Activated CD8-positive, alpha-beta T cell treated with anti-CD3 and anti-CD28 coated beads, Interleukin-2, amount 10 ng/mL, durations not matched to agents 7 days and 5 days (primary cell): Measurements from ENCODE around the gene DIPK1B. TPM values are rescaled to one million over a fixed set of nuclear protein-coding genes. Genes with fewer than 3 reads are reported as not detected.
"Not testable (repeated sequence)": the region's sequence is repeated elsewhere in the genome, so short reads cannot be mapped to it uniquely, and the experiment has no call there.

Source experiments
- ATAC-seq: fragments of 150-1000 bp; cut with Tn5 transposase; one replicate; pipeline ENCODE4 v1.10.0; 2021; ENCODE audit warnings: moderate library complexity
- CTCF ChIA-PET: fragments of 350-600 bp; sonication (Branson Sonifier 250); formaldehyde crosslinking; loops from one replicate; lab custom pipeline; 2021; ENCODE audit warnings: antibody characterized with exemption; lab: Charles Lee
- POLR2A ChIA-PET: fragments of 350-600 bp; sonication (Branson Sonifier 250); formaldehyde crosslinking; loops from one replicate; lab custom pipeline; 2021; ENCODE audit warnings: antibody characterized with exemption; lab: Charles Lee
- DNase-seq: peaks from one replicate; pipeline ENCODE4 v3.0.0-alpha.2; 2020
- H3K27ac Mint-ChIP-seq: one replicate; pipeline ENCODE4 v1.8.0; 2021; ENCODE audit warnings: mild to moderate bottlenecking, mixed read lengths
- H3K27me3 Mint-ChIP-seq: one replicate; pipeline ENCODE4 v1.8.0; 2021; ENCODE audit warnings: low read depth, mixed read lengths
- H3K36me3 Mint-ChIP-seq: one replicate; pipeline ENCODE4 v1.8.0; 2021; ENCODE audit warnings: low read depth, mixed read lengths
- H3K4me1 Mint-ChIP-seq: one replicate; pipeline ENCODE4 v1.8.0; 2021; ENCODE audit warnings: low read depth, mixed read lengths
- H3K4me3 Mint-ChIP-seq: one replicate; pipeline ENCODE4 v1.8.0; 2021; ENCODE audit warnings: mild to moderate bottlenecking, mixed read lengths
- H3K9me3 Mint-ChIP-seq: one replicate; pipeline ENCODE4 v1.8.0; 2022; ENCODE audit warnings: mixed read lengths; ENCODE audit not compliant: insufficient read depth
- total RNA-seq, 2 experiments: library from RNA; stranded (reverse); gene quantifications; one replicate each; pipeline ENCODE4 v1.2.3, GENCODE V29; 2021

The DIPK1B gene
- total RNA-seq, 2 experiments from 2014 or later, result 0.16 TPM; not detected in 1

GRCh38 chr9:136707011-136707410 is 5.4 kb upstream of the DIPK1B start:
- Mint-ChIP-seq H3K4me3 (no peak overlapping the region), H3K9me3 (no peaks in the 10 kb centered on the region), H3K27ac (no peak overlapping the region), H3K4me1 (peaks cover 10% of the 10 kb centered on the region), H3K27me3 (peaks cover 34% of the 10 kb centered on the region), H3K36me3 (no peaks in the 10 kb centered on the region)
- POLR2A ChIA-PET, result interaction anchor here (0.8 kb wide), 1 partner anchor 20 kb away, joined by 3 read pairs; no protein-coding TSS in a partner anchor
- no peak for DNase-seq
- no peak for ATAC-seq
- CTCF ChIA-PET, result interaction anchor here (1.3 kb wide), 1 partner anchor 20 kb away, joined by 4 read pairs; no protein-coding TSS in a partner anchor

- H3K9me3 Mint-ChIP-seq, result no peaks in the 10 kb centered on the region
- POLR2A ChIA-PET, result interaction anchor here (0.8 kb wide), 1 partner anchor 19 kb away, joined by 3 read pairs; no protein-coding TSS in a partner anchor
- H3K36me3 Mint-ChIP-seq, result no peaks in the 10 kb centered on the region
- no peak for ATAC-seq
- H3K4me3 Mint-ChIP-seq, result no peak overlapping the region
- DNase-seq, result no peak
- no peak overlapping the region for H3K27ac Mint-ChIP-seq
- peaks cover 8% of the 10 kb centered on the region for H3K4me1 Mint-ChIP-seq
- CTCF ChIA-PET, result interaction anchor here (0.7 to 1.6 kb wide), 3 partner anchors 19 to 35 kb away, joined by 3 to 8 read pairs (median 4); no protein-coding TSS in a partner anchor
- peaks cover 31% of the 10 kb centered on the region for H3K27me3 Mint-ChIP-seq
Measured at GRCh38 chr9:136707849-136708517, 4.4 kb upstream of the DIPK1B start.

GRCh38 chr9:136709454-136710109 is 2.8 kb upstream of the DIPK1B start:
- H3K27ac Mint-ChIP-seq, result no peak overlapping the region
- H3K4me1 Mint-ChIP-seq, result peaks cover 4% of the 10 kb centered on the region
- no peak for DNase-seq
- POLR2A ChIA-PET, result interaction anchor here (0.6 to 0.9 kb wide), 2 partner anchors 17 to 246 kb away, joined by 3 to 4 read pairs; no protein-coding TSS in a partner anchor
- H3K9me3 Mint-ChIP-seq, result no peaks in the 10 kb centered on the region
- peaks cover 44% of the 10 kb centered on the region for H3K27me3 Mint-ChIP-seq
- no peaks in the 10 kb centered on the region for H3K36me3 Mint-ChIP-seq
- H3K4me3 Mint-ChIP-seq, result no peak overlapping the region
- no peak for ATAC-seq
- CTCF ChIA-PET, result no interaction called here

DNA sequence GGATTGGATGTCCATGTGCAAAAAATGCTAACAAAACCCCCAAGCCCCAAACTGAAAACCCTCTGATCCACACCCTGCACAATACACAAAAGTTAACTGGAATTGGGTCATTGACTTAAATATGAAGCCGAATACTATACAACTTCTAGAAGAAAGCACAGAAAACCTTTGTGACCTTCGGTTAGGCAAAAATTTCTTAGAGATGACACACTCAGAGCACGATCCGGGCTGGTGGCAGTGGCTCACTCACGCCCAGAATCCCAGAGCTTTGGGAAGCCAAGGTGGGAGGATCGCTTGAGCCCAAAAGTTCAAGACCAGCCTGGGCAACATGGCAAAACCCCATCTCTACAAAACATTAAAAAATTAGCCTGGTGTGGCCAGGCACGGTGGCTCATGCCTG is 1.8 kb upstream of the DIPK1B start:
- peaks cover 38% of the 10 kb centered on the region for H3K27me3 Mint-ChIP-seq
- H3K4me3 Mint-ChIP-seq, result no peak overlapping the region
- no peak for DNase-seq
- ChIA-PET CTCF (no interaction called here), POLR2A (no interaction called here)
- ATAC-seq, result no peak
- H3K4me1 Mint-ChIP-seq, result peaks cover 4% of the 10 kb centered on the region
- H3K9me3 Mint-ChIP-seq, result no peaks in the 10 kb centered on the region
- no peak overlapping the region for H3K27ac Mint-ChIP-seq
- no peaks in the 10 kb centered on the region for H3K36me3 Mint-ChIP-seq

DNA sequence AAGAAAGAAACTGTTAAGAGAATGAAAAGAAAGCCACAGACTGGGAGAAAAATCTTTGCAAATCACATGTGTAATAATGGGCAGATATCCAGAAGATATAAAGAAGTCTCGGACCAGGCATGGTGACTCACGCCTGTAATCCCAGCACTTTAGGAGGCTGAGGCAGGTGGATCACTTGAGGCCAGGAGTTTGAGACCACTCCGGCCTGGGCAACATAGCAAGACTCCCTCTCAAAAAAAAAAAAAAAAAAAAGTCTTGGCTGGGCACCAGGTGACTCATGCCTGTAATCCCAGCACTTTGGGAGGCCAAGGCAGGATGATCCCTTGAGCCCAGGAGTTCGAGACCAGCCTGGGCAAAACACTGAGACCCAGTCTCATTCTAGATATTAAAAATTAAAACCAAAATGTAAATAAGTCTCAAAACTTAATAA is 1.1 kb upstream of the DIPK1B start:
- H3K27me3 Mint-ChIP-seq, result peaks cover 34% of the 10 kb centered on the region
- H3K27ac Mint-ChIP-seq, POLR2A ChIA-PET, H3K9me3 Mint-ChIP-seq, H3K36me3 Mint-ChIP-seq, DNase-seq, ATAC-seq, H3K4me1 Mint-ChIP-seq, H3K4me3 Mint-ChIP-seq: not testable (repeated sequence)
- CTCF ChIA-PET, result interaction anchor here (1.0 kb wide), 1 partner anchor 9 kb away, joined by 3 read pairs; no protein-coding TSS in a partner anchor

DNA sequence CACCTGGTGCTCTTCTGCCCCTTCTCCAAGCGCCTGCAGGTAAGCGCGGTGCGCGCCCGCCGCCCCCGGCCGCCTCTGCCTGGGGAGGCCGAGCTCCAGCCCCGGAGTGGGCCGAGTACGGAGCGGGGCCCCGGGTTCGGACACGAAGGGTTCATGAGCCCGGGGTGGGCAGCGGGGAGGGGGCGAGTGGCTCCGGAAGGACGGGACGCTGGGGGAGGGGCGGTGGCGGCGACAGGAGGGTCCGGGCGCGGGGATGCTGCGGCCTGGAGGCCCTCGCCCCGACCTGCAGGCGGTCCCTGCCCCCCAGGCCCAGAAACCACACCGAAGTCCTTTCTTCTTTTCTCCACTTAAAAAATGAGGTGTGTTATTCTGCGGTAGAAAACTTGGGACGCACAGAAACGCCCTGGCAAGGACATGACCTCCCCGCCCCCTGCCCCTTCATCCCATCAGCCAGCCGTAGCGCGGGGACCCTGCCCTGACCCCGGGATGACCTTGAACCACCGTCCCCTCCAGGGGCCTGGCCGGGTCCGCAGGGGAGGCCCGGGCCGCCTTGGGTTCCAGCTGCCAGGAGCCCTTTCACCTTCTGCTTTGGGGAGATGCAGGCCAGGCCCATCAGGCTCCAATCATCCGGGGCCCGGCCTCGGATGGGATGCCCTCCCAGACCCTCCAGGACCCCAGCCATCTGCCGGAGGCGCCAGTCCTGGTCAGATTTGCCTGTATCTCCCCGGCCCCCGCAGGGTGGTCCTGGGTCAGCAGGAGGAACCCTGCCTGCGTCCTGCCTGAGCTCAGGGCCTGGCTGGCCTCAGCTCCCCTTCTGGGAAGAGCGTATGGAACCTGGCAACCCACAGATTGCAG is 545 bp downstream of the DIPK1B start:
- no peaks in the 10 kb centered on the region for H3K9me3 Mint-ChIP-seq
- H3K27ac Mint-ChIP-seq, result no peak overlapping the region
- ATAC-seq, result no peak
- H3K27me3 Mint-ChIP-seq, result peaks cover 29% of the 10 kb centered on the region
- no peak for DNase-seq
- POLR2A ChIA-PET, result interaction anchor here (0.7 to 7.5 kb wide), 2 partner anchors 14 to 323 kb away, joined by 3 to 53 read pairs; no protein-coding TSS in a partner anchor
- H3K4me3 Mint-ChIP-seq, result no peak overlapping the region
- CTCF ChIA-PET, result interaction anchor here (1.9 kb wide), 1 partner anchor 14 kb away, joined by 5 read pairs; no protein-coding TSS in a partner anchor
- H3K36me3 Mint-ChIP-seq, result no peaks in the 10 kb centered on the region
- H3K4me1 Mint-ChIP-seq, result peaks cover 4% of the 10 kb centered on the region

DNA sequence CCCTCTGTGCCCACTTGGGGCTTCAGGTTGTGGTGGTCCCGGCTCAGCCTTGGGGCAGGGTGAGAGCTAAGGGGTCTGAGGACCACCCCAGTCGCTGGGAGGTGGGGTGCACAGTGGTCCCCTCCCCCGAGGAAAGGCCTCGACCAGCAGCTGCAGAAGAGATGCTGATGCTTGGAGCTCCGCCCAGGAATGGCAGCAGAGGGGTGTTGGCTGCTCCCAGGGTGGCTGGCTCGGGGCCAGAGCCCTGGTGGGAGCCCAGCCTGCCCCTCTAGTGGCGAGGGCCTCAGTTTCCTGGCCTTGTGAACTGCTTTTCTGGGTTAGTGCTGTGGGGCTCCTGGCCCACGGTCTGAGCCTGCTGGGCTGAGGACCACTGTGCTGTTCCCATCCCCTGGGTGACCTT is 1.2 kb downstream of the DIPK1B start:
- Mint-ChIP-seq H3K36me3 (no peaks in the 10 kb centered on the region), H3K9me3 (no peaks in the 10 kb centered on the region), H3K27ac (no peak overlapping the region), H3K4me3 (no peak overlapping the region), H3K4me1 (peaks cover 6% of the 10 kb centered on the region), H3K27me3 (peaks cover 29% of the 10 kb centered on the region)
- DNase-seq (no peak), ATAC-seq (no peak)
- ChIA-PET POLR2A (interaction anchor here (0.7 to 7.5 kb wide), 3 partner anchors 9 to 322 kb away, joined by 3 to 53 read pairs (median 3); no protein-coding TSS in a partner anchor), CTCF (interaction anchor here (1.9 kb wide), 1 partner anchor 14 kb away, joined by 5 read pairs; no protein-coding TSS in a partner anchor)

- ChIA-PET POLR2A (interaction anchor here (0.6 to 7.5 kb wide), 3 partner anchors 8 to 549 kb away, joined by 3 to 53 read pairs (median 3); no protein-coding TSS in a partner anchor), CTCF (interaction anchor here (1.9 kb wide), 1 partner anchor 13 kb away, joined by 5 read pairs; no protein-coding TSS in a partner anchor)
- Mint-ChIP-seq H3K27ac (no peak overlapping the region), H3K27me3 (peaks cover 27% of the 10 kb centered on the region), H3K4me3 (no peak overlapping the region), H3K4me1 (peaks cover 11% of the 10 kb centered on the region), H3K9me3 (no peaks in the 10 kb centered on the region), H3K36me3 (no peaks in the 10 kb centered on the region)
- ATAC-seq (no peak), DNase-seq (no peak)
Measured at GRCh38 chr9:136714096-136714892, 1.9 kb downstream of the DIPK1B start.

DNA sequence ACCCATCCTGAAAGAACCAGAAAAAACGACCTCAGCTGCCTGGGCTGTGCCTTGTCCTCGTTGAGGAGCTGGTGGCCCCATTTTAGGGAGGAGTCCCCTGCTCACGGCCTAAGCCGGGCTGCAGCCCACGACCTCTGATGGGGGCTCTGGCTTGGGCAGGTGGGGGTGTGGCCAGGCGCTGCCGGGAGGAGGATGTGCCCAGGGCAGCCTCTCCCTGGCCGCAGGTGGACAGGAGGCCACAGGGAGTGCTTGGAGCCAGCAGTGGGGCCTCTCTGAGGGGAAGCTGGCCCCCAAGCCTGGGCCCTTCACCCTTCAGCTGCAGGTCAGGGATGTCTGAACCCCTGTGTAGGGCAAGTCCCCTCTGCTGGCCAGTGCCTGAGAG is 2.5 kb downstream of the DIPK1B start:
- CTCF ChIA-PET, result no interaction called here
- Mint-ChIP-seq H3K4me3 (no peak overlapping the region), H3K27ac (no peak overlapping the region), H3K9me3 (no peaks in the 10 kb centered on the region), H3K27me3 (peaks cover 27% of the 10 kb centered on the region), H3K36me3 (no peaks in the 10 kb centered on the region), H3K4me1 (peaks cover 12% of the 10 kb centered on the region)
- no peak for DNase-seq
- POLR2A ChIA-PET, result interaction anchor here (7.5 kb wide), 1 partner anchor 12 kb away, joined by 53 read pairs; no protein-coding TSS in a partner anchor
- ATAC-seq, result no peak

DNA sequence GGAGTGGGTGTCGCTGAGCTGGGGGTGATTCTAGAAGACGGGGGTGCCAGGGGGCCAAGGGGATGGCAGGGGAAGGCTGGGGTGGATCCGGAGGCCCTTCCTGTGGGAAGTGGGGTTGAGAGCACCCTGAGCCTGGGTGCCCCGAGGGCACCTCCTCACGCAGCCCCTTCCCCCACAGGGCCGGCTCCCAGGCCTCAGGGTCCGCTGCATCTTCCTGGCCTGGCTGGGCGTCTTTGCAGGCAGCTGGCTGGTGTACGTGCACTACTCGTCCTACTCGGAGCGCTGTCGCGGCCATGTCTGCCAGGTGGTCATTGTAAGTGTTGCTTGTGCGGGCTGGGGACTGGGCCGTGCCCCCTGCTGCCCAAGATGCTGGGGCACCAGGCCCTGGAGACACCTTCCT is 5.0 kb downstream of the DIPK1B start:
- H3K27ac Mint-ChIP-seq, result no peak overlapping the region
- peaks cover 12% of the 10 kb centered on the region for H3K27me3 Mint-ChIP-seq
- ChIA-PET POLR2A (interaction anchor here (7.5 kb wide), 1 partner anchor 10 kb away, joined by 53 read pairs; no protein-coding TSS in a partner anchor), CTCF (no interaction called here)
- H3K36me3 Mint-ChIP-seq, result peaks cover 4% of the 10 kb centered on the region
- DNase-seq (no peak), ATAC-seq (no peak)
- no peak overlapping the region for H3K4me3 Mint-ChIP-seq
- H3K9me3 Mint-ChIP-seq, result no peaks in the 10 kb centered on the region
- H3K4me1 Mint-ChIP-seq, result peaks cover 12% of the 10 kb centered on the region
